Keratinocyte (primary cell): ENCODE results near the gene RB1. TPM values are rescaled to one million over a fixed set of nuclear protein-coding genes. Genes with fewer than 3 reads are reported as not detected.

Experiments
- DNase-seq: peaks from one replicate; pipeline ENCODE4 v3.0.0-alpha.2; 2011; ENCODE audit warnings: low read depth, missing footprints, low spot score
- FAIRE-seq: peaks from 2 replicates; lab custom pipeline; 2011; peaks lifted over from hg19 to GRCh38; lab: Jason Lieb, UNC
- H2AFZ ChIP-seq: 2 replicates; pipeline ENCODE4 v1.6.0; 2012; ENCODE audit warnings: low read length, control low read depth, inconsistent platforms; ENCODE audit not compliant: control insufficient read depth
- H3K27ac ChIP-seq: 2 replicates; pipeline ENCODE4 v1.5.1; 2011; ENCODE audit warnings: low read length; ENCODE audit not compliant: control insufficient read depth, insufficient read depth
- H3K27me3 ChIP-seq: 3 replicates; pipeline ENCODE4 v1.6.0; 2011; ENCODE audit warnings: low read length; ENCODE audit not compliant: control insufficient read depth, insufficient read depth; ENCODE audit errors: extremely low read depth
- H3K36me3 ChIP-seq, 2 experiments: 2 replicates in 1 of 2; 3 replicates in 1 of 2; pipeline ENCODE4 v1.5.1; 2011; ENCODE audit warnings: low read length in 2 of 2, mild to moderate bottlenecking in 1 of 2; ENCODE audit not compliant: control insufficient read depth in 2 of 2, insufficient read depth in 2 of 2; ENCODE audit errors: extremely low read depth in 1 of 2
- H3K4me1 ChIP-seq: 3 replicates; pipeline ENCODE4 v1.5.1; 2011; ENCODE audit warnings: low read length; ENCODE audit not compliant: control insufficient read depth, insufficient read depth; ENCODE audit errors: extremely low read depth
- H3K4me2 ChIP-seq: 3 replicates; pipeline ENCODE4 v1.6.0; 2011; ENCODE audit warnings: low read depth, low read length; ENCODE audit not compliant: control insufficient read depth, insufficient read depth; ENCODE audit errors: extremely low read depth
- H3K4me3 ChIP-seq, 3 experiments: fragments of 200-600 bp in 1 of 3; sonication (generic) in 1 of 3; 2 replicates in 2 of 3; 3 replicates in 1 of 3; pipeline ENCODE4 v1.5.1; 2011 to 2016; ENCODE audit warnings: low read length in 3 of 3, mild to moderate bottlenecking in 3 of 3, control low read depth in 2 of 3, inconsistent platforms in 1 of 3, low read depth in 1 of 3, mixed read lengths in 1 of 3, mixed run types in 1 of 3, moderate library complexity in 1 of 3; ENCODE audit not compliant: control insufficient read depth in 2 of 3, insufficient read depth in 2 of 3; ENCODE audit errors: extremely low read depth in 1 of 3
- H3K79me2 ChIP-seq: 2 replicates; pipeline ENCODE4 v1.6.0; 2012; ENCODE audit warnings: low read length; ENCODE audit not compliant: control insufficient read depth, insufficient read depth
- H3K9ac ChIP-seq: 3 replicates; pipeline ENCODE4 v1.6.0; 2011; ENCODE audit warnings: low read length; ENCODE audit not compliant: control insufficient read depth, insufficient read depth; ENCODE audit errors: extremely low read depth
- H3K9me1 ChIP-seq: 3 replicates; pipeline ENCODE4 v1.6.0; 2011; ENCODE audit warnings: low read length; ENCODE audit not compliant: control insufficient read depth, insufficient read depth; ENCODE audit errors: extremely low read depth
- H3K9me3 ChIP-seq: 2 replicates; pipeline ENCODE4 v1.5.1; 2012; ENCODE audit warnings: low read depth, low read length; ENCODE audit not compliant: control insufficient read depth
- H4K20me1 ChIP-seq: 3 replicates; pipeline ENCODE4 v1.6.0; 2011; ENCODE audit warnings: low read length; ENCODE audit not compliant: control insufficient read depth, insufficient read depth; ENCODE audit errors: extremely low read depth
- CTCF ChIP-seq, 3 experiments: IDR thresholded peaks in 1 of 3; conservative IDR thresholded peaks in 1 of 3; optimal IDR thresholded peaks in 1 of 3; 2 replicates in 2 of 3; 3 replicates in 1 of 3; pipeline versions ENCODE3 to v1.5.1; 2011; ENCODE audit warnings: low read length in 3 of 3, mild to moderate bottlenecking in 3 of 3, moderate library complexity in 2 of 3, control low read depth in 1 of 3, inconsistent platforms in 1 of 3; ENCODE audit not compliant: insufficient read depth in 2 of 3; ENCODE audit errors: extremely low read depth in 1 of 3
- EZH2 ChIP-seq: IDR thresholded peaks from one replicate; pipeline ENCODE4 v1.6.1; 2012; ENCODE audit warnings: inconsistent platforms, mild to moderate bottlenecking, low read length, moderate library complexity
- dilution Hi-C: fragments of 300-500 bp; cut with MboI; formaldehyde crosslinking; loops from one replicate; pipeline ENCODE4 v1.7.0; 2020; ENCODE audit warnings: low sequenced_read_pairs; ENCODE audit not compliant: extremely low pct_ligation_motif_present
- polyA plus RNA-seq, 5 experiments: library from polyadenylated mRNA; depleted of rRNA in 3 of 5; stranded (reverse) in 3 of 5; stranded (forward) in 1 of 5; unstranded in 1 of 5; fragments of >200 nt; gene quantifications; 1 replicate in 1 of 5; 2 replicates in 3 of 5; 3 replicates in 1 of 5; pipeline versions ENCODE4 v1.2.1 to v1.2.3, GENCODE V29; 2011 to 2012; ENCODE audit warnings: missing spikeins in 2 of 5, low read depth in 1 of 5, low replicate concordance in 1 of 5

The RB1 gene
- polyA plus RNA-seq, 1 donor (not counting 4 experiments of a cell fraction or from before 2014, with no cell fraction given), result 22.4 TPM

- FAIRE-seq, result no peak
- no peaks in the 10 kb centered on the region for H3K9me3 ChIP-seq
- H4K20me1 ChIP-seq, result no peaks in the 10 kb centered on the region
- TF ChIP-seq CTCF (optimal IDR thresholded peaks at IDR 0.05 in 1 of 3, IDR thresholded peaks at IDR 0.05 in 1 of 3, conservative IDR thresholded peaks at IDR 0.05 in 1 of 3; ENCODE audit: extremely low read depth in 1 of 3, insufficient read depth in 2 of 3, low read length in 3 of 3), result no peak
- H3K9me1 ChIP-seq, result no peaks in the 10 kb centered on the region
- peak overlapping the region; percentile 49 for H3K4me2 ChIP-seq
- H3K36me3 ChIP-seq, result peaks cover 2 to 4% of the 10 kb centered on the region in 2 experiments
- peaks cover 2% of the 10 kb centered on the region for H3K4me1 ChIP-seq
- peak overlapping the region; percentile 38 for H2AFZ ChIP-seq
- H3K27me3 ChIP-seq, result no peaks in the 10 kb centered on the region
- H3K9ac ChIP-seq, result no peak overlapping the region
- peaks cover 12% of the 10 kb centered on the region for H3K79me2 ChIP-seq
- peak overlapping the region in 1 of 3 experiments; percentile 54 for H3K4me3 ChIP-seq
- no peak overlapping the region for H3K27ac ChIP-seq
- no peak for DNase-seq
- dilution Hi-C loops, result no loop called here
Observed at GRCh38 chr13:48319531-48320398, 16.2 kb downstream of the RB1 start.

GRCh38 chr13:48320399-48320790, 16.8 kb downstream of the RB1 start:
- peak overlapping the region; percentile 6 for H3K9ac ChIP-seq
- H3K4me3 ChIP-seq, result peak overlapping the region in 1 of 3 experiments; percentile 54
- TF ChIP-seq EZH2 (no peak), CTCF (optimal IDR thresholded peaks at IDR 0.05 in 1 of 3, IDR thresholded peaks at IDR 0.05 in 1 of 3, conservative IDR thresholded peaks at IDR 0.05 in 1 of 3; ENCODE audit: extremely low read depth in 1 of 3, insufficient read depth in 2 of 3, low read length in 3 of 3) (no peak)
- H3K4me1 ChIP-seq, result peaks cover 2% of the 10 kb centered on the region
- H4K20me1 ChIP-seq, result no peaks in the 10 kb centered on the region
- H3K9me1 ChIP-seq, result no peaks in the 10 kb centered on the region
- peaks cover 2 to 4% of the 10 kb centered on the region in 2 experiments for H3K36me3 ChIP-seq
- H2AFZ ChIP-seq, result peak overlapping the region; percentile 38
- H3K4me2 ChIP-seq, result peak overlapping the region; percentile 49
- H3K79me2 ChIP-seq, result peaks cover 8% of the 10 kb centered on the region
- DNase-seq, result no peak
- no peak for FAIRE-seq
- dilution Hi-C loops, result no loop called here
- no peak overlapping the region for H3K27ac ChIP-seq
- H3K27me3 ChIP-seq, result no peaks in the 10 kb centered on the region
- no peaks in the 10 kb centered on the region for H3K9me3 ChIP-seq
